Tibial artery (tissue), 4 donors: ENCODE data around the gene ATP8B3.

Experiments used
- DNase-seq, 2 donors: peaks; one replicate each; pipeline ENCODE4 v3.0.0-alpha.2; 2019
- H3K27ac ChIP-seq, 2 donors: fragments of 200-600 bp; sonication (generic) in 1 of 2; 1 replicate in 1 of 2; 2 replicates in 1 of 2; pipeline ENCODE4 v1.5.1; 2018 to 2019; ENCODE audit warnings: mild to moderate bottlenecking in 1 of 2
- H3K27me3 ChIP-seq, 2 donors: fragments of 200-600 bp; sonication (generic) in 1 of 2; one replicate each; pipeline versions ENCODE4 v1.5.1 to v1.6.0; 2016 to 2019
- H3K36me3 ChIP-seq, 3 donors: fragments of 200-600 bp; sonication (generic) in 2 of 3; one replicate each; pipeline ENCODE4 v1.5.1; 2016 to 2019; ENCODE audit warnings: mild to moderate bottlenecking in 2 of 3
- H3K4me1 ChIP-seq, 4 donors: fragments of 200-600 bp; sonication (generic) in 2 of 4; 1 replicate in 3 of 4; 2 replicates in 1 of 4; pipeline ENCODE4 v1.5.1; 2016 to 2019
- H3K4me3 ChIP-seq, 2 donors: fragments of 200-600 bp; sonication (generic) in 1 of 2; 1 replicate in 1 of 2; 2 replicates in 1 of 2; pipeline ENCODE4 v1.5.1; 2018 to 2019; ENCODE audit warnings: mild to moderate bottlenecking in 2 of 2
- H3K9me3 ChIP-seq, 3 donors: fragments of 200-600 bp; sonication (generic) in 1 of 3; one replicate each; pipeline ENCODE4 v1.5.1; 2016 to 2019
- CTCF ChIP-seq, 2 experiments: fragments of 200-600 bp in 1 of 2; fragments of 450-650 bp in 1 of 2; IDR thresholded peaks; one replicate each; pipeline ENCODE4 v1.5.1; 2017 to 2019; ENCODE audit warnings: antibody characterized with exemption in 2 of 2, mild to moderate bottlenecking in 1 of 2, moderate library complexity in 1 of 2
- intact Hi-C: fragments of 100-400 bp; cut with DNase I; formaldehyde crosslinking; loops from one replicate; pipeline ENCODE4 v1.15.0; 2023; ENCODE audit warnings: low total_unique reads

The ATP8B3 gene

GRCh38 chr19:1830568-1830967 lies 18.5 kb upstream of the ATP8B3 start:
- no peak for DNase-seq
- no peak overlapping the region for H3K27ac ChIP-seq
- peaks cover 17 to 38% (median 27%) of the 10 kb centered on the region in 3 donors for H3K36me3 ChIP-seq
- intact Hi-C loops: no loop called here
- no peaks in the 10 kb centered on the region for H3K27me3 ChIP-seq
- H3K4me1 ChIP-seq: peaks cover 0 to 28% (median 10%) of the 10 kb centered on the region in 4 donors
- no peaks in the 10 kb centered on the region for H3K9me3 ChIP-seq
- TF ChIP-seq CTCF (IDR thresholded peaks at IDR 0.05): no peak
- H3K4me3 ChIP-seq: no peak overlapping the region

- H3K4me1 ChIP-seq: peaks cover 0 to 24% (median 10%) of the 10 kb centered on the region in 4 donors
- H3K27ac ChIP-seq: no peak overlapping the region
- intact Hi-C loops: loop anchor here (5.0 kb wide), 1 partner anchor 43 kb away; no protein-coding TSS in a partner anchor
- no peaks in the 10 kb centered on the region for H3K9me3 ChIP-seq
- H3K4me3 ChIP-seq: no peak overlapping the region
- DNase-seq: no peak
- peaks cover 17 to 43% (median 27%) of the 10 kb centered on the region in 3 donors for H3K36me3 ChIP-seq
- TF ChIP-seq CTCF (IDR thresholded peaks at IDR 0.05): no peak
- H3K27me3 ChIP-seq: no peaks in the 10 kb centered on the region
These were observed 17.9 kb upstream of the ATP8B3 start for GRCh38 chr19:1829958-1830357.

GRCh38 chr19:1828279-1829238 lies 16.5 kb upstream of the ATP8B3 start:
- no peak overlapping the region for H3K27ac ChIP-seq
- no peaks in the 10 kb centered on the region for H3K27me3 ChIP-seq
- peaks cover 28 to 56% (median 41%) of the 10 kb centered on the region in 3 donors for H3K36me3 ChIP-seq
- H3K4me1 ChIP-seq: peaks cover 0 to 17% (median 10%) of the 10 kb centered on the region in 4 donors
- intact Hi-C loops: loop anchor here (5.0 kb wide), 1 partner anchor 41 kb away; no protein-coding TSS in a partner anchor
- H3K4me3 ChIP-seq: no peak overlapping the region
- no peak for TF ChIP-seq CTCF (IDR thresholded peaks at IDR 0.05)
- H3K9me3 ChIP-seq: no peaks in the 10 kb centered on the region
- no peak for DNase-seq

- Histone ChIP-seq H3K9me3 (no peaks in the 10 kb centered on the region), H3K4me1 (peaks cover 0 to 14% (median 10%) of the 10 kb centered on the region in 4 donors), H3K27me3 (no peaks in the 10 kb centered on the region), H3K27ac (no peak overlapping the region), H3K36me3 (peaks cover 36 to 65% (median 49%) of the 10 kb centered on the region in 3 donors), H3K4me3 (no peak overlapping the region)
- TF ChIP-seq CTCF (IDR thresholded peaks at IDR 0.05): no peak
- DNase-seq: no peak
- intact Hi-C loops: loop anchor here (5.0 kb wide), 1 partner anchor 40 kb away; no protein-coding TSS in a partner anchor
These were observed 15.6 kb upstream of the ATP8B3 start for GRCh38 chr19:1827566-1828278.
